ENCODE results near the gene SEC14L5.

SEC14L5 gene

GRCh38 chr16:4917117-4917516 is 41.0 kb upstream of the SEC14L5 start:
- H3K9ac ChIP-seq (ENCODE audit: low read depth in 1 of 2, low read length in 2 of 2) = no peak overlapping the region
- H3K36me3 ChIP-seq (ENCODE audit: control insufficient read depth in 2 of 2, insufficient read depth in 2 of 2, low read length in 2 of 2) = no peaks in the 10 kb centered on the region
- H3K27ac ChIP-seq (ENCODE audit: low read depth in 2 of 2, low read length in 2 of 2) = no peak overlapping the region
- no peak overlapping the region for H3K4me3 ChIP-seq (ENCODE audit: low read length in 2 of 2)
- no peaks in the 10 kb centered on the region for H3K9me3 ChIP-seq (ENCODE audit: control insufficient read depth in 2 of 2, low read length in 2 of 2)
- no peaks in the 10 kb centered on the region for H3K4me1 ChIP-seq (ENCODE audit: control insufficient read depth in 2 of 2, insufficient read depth in 2 of 2, low read length in 2 of 2)
- no peaks in the 10 kb centered on the region for H3K27me3 ChIP-seq (ENCODE audit: control insufficient read depth in 2 of 2, insufficient read depth in 2 of 2, low read length in 2 of 2)

- H3K9me3 ChIP-seq (ENCODE audit: control insufficient read depth in 2 of 2, low read length in 2 of 2) = no peaks in the 10 kb centered on the region
- no peak overlapping the region for H3K27ac ChIP-seq (ENCODE audit: low read depth in 2 of 2, low read length in 2 of 2)
- H3K27me3 ChIP-seq (ENCODE audit: control insufficient read depth in 2 of 2, insufficient read depth in 2 of 2, low read length in 2 of 2) = no peaks in the 10 kb centered on the region
- no peak overlapping the region for H3K4me3 ChIP-seq (ENCODE audit: low read length in 2 of 2)
- H3K4me1 ChIP-seq (ENCODE audit: control insufficient read depth in 2 of 2, insufficient read depth in 2 of 2, low read length in 2 of 2) = no peaks in the 10 kb centered on the region
- no peaks in the 10 kb centered on the region for H3K36me3 ChIP-seq (ENCODE audit: control insufficient read depth in 2 of 2, insufficient read depth in 2 of 2, low read length in 2 of 2)
- H3K9ac ChIP-seq (ENCODE audit: low read depth in 1 of 2, low read length in 2 of 2) = no peak overlapping the region
These were observed 39.3 kb upstream of the SEC14L5 start for GRCh38 chr16:4918781-4919251.

GRCh38 chr16:4920826-4921225 is 37.3 kb upstream of the SEC14L5 start:
- no peaks in the 10 kb centered on the region for H3K9me3 ChIP-seq (ENCODE audit: control insufficient read depth in 2 of 2, low read length in 2 of 2)
- no peaks in the 10 kb centered on the region for H3K4me1 ChIP-seq (ENCODE audit: control insufficient read depth in 2 of 2, insufficient read depth in 2 of 2, low read length in 2 of 2)
- no peaks in the 10 kb centered on the region for H3K27me3 ChIP-seq (ENCODE audit: control insufficient read depth in 2 of 2, insufficient read depth in 2 of 2, low read length in 2 of 2)
- H3K9ac ChIP-seq (ENCODE audit: low read depth in 1 of 2, low read length in 2 of 2) = no peak overlapping the region
- no peaks in the 10 kb centered on the region for H3K36me3 ChIP-seq (ENCODE audit: control insufficient read depth in 2 of 2, insufficient read depth in 2 of 2, low read length in 2 of 2)
- H3K4me3 ChIP-seq (ENCODE audit: low read length in 2 of 2) = no peak overlapping the region
- no peak overlapping the region for H3K27ac ChIP-seq (ENCODE audit: low read depth in 2 of 2, low read length in 2 of 2)

GRCh38 chr16:4922721-4923342 is 35.3 kb upstream of the SEC14L5 start:
- H3K9ac ChIP-seq (ENCODE audit: low read depth in 1 of 2, low read length in 2 of 2) = no peak overlapping the region

GRCh38 chr16:4923853-4924252 is 34.3 kb upstream of the SEC14L5 start:
- H3K4me3 ChIP-seq (ENCODE audit: low read length in 2 of 2) = no peak overlapping the region
- no peaks in the 10 kb centered on the region for H3K36me3 ChIP-seq (ENCODE audit: control insufficient read depth in 2 of 2, insufficient read depth in 2 of 2, low read length in 2 of 2)
- H3K27me3 ChIP-seq (ENCODE audit: control insufficient read depth in 2 of 2, insufficient read depth in 2 of 2, low read length in 2 of 2) = no peaks in the 10 kb centered on the region
- H3K27ac ChIP-seq (ENCODE audit: low read depth in 2 of 2, low read length in 2 of 2) = no peak overlapping the region
- H3K9me3 ChIP-seq (ENCODE audit: control insufficient read depth in 2 of 2, low read length in 2 of 2) = peaks cover 0 to 5% of the 10 kb centered on the region in 2 donors
- no peaks in the 10 kb centered on the region for H3K4me1 ChIP-seq (ENCODE audit: control insufficient read depth in 2 of 2, insufficient read depth in 2 of 2, low read length in 2 of 2)
- no peak overlapping the region for H3K9ac ChIP-seq (ENCODE audit: low read depth in 1 of 2, low read length in 2 of 2)

More at GRCh38 chr16:4922721-4923342, 35.3 kb upstream of the SEC14L5 start:
- H3K4me1 ChIP-seq (ENCODE audit: control insufficient read depth in 2 of 2, insufficient read depth in 2 of 2, low read length in 2 of 2) = no peaks in the 10 kb centered on the region
- H3K4me3 ChIP-seq (ENCODE audit: low read length in 2 of 2) = no peak overlapping the region
- H3K27me3 ChIP-seq (ENCODE audit: control insufficient read depth in 2 of 2, insufficient read depth in 2 of 2, low read length in 2 of 2) = no peaks in the 10 kb centered on the region
- no peak overlapping the region for H3K27ac ChIP-seq (ENCODE audit: low read depth in 2 of 2, low read length in 2 of 2)
- peaks cover 0 to 5% of the 10 kb centered on the region in 2 donors for H3K9me3 ChIP-seq (ENCODE audit: control insufficient read depth in 2 of 2, low read length in 2 of 2)
- no peaks in the 10 kb centered on the region for H3K36me3 ChIP-seq (ENCODE audit: control insufficient read depth in 2 of 2, insufficient read depth in 2 of 2, low read length in 2 of 2)

- Histone ChIP-seq H3K4me1 (ENCODE audit: control insufficient read depth in 2 of 2, insufficient read depth in 2 of 2, low read length in 2 of 2) (no peaks in the 10 kb centered on the region), H3K4me3 (ENCODE audit: low read length in 2 of 2) (no peak overlapping the region), H3K9me3 (ENCODE audit: control insufficient read depth in 2 of 2, low read length in 2 of 2) (peaks cover 0 to 5% of the 10 kb centered on the region in 2 donors), H3K9ac (ENCODE audit: low read depth in 1 of 2, low read length in 2 of 2) (no peak overlapping the region), H3K36me3 (ENCODE audit: control insufficient read depth in 2 of 2, insufficient read depth in 2 of 2, low read length in 2 of 2) (no peaks in the 10 kb centered on the region), H3K27ac (ENCODE audit: low read depth in 2 of 2, low read length in 2 of 2) (no peak overlapping the region), H3K27me3 (ENCODE audit: control insufficient read depth in 2 of 2, insufficient read depth in 2 of 2, low read length in 2 of 2) (no peaks in the 10 kb centered on the region)
These were observed 33.4 kb upstream of the SEC14L5 start for GRCh38 chr16:4924593-4925292.

GRCh38 chr16:4925293-4925607 is 32.9 kb upstream of the SEC14L5 start:
- Histone ChIP-seq H3K27me3 (ENCODE audit: control insufficient read depth in 2 of 2, insufficient read depth in 2 of 2, low read length in 2 of 2) (no peaks in the 10 kb centered on the region), H3K4me3 (ENCODE audit: low read length in 2 of 2) (no peak overlapping the region), H3K27ac (ENCODE audit: low read depth in 2 of 2, low read length in 2 of 2) (no peak overlapping the region), H3K9ac (ENCODE audit: low read depth in 1 of 2, low read length in 2 of 2) (no peak overlapping the region), H3K9me3 (ENCODE audit: control insufficient read depth in 2 of 2, low read length in 2 of 2) (peaks cover 0 to 5% of the 10 kb centered on the region in 2 donors), H3K4me1 (ENCODE audit: control insufficient read depth in 2 of 2, insufficient read depth in 2 of 2, low read length in 2 of 2) (no peaks in the 10 kb centered on the region), H3K36me3 (ENCODE audit: control insufficient read depth in 2 of 2, insufficient read depth in 2 of 2, low read length in 2 of 2) (no peaks in the 10 kb centered on the region)

GRCh38 chr16:4925791-4926190 is 32.3 kb upstream of the SEC14L5 start:
- peaks cover 0 to 5% of the 10 kb centered on the region in 2 donors for H3K9me3 ChIP-seq (ENCODE audit: control insufficient read depth in 2 of 2, low read length in 2 of 2)
- no peaks in the 10 kb centered on the region for H3K27me3 ChIP-seq (ENCODE audit: control insufficient read depth in 2 of 2, insufficient read depth in 2 of 2, low read length in 2 of 2)
- no peaks in the 10 kb centered on the region for H3K4me1 ChIP-seq (ENCODE audit: control insufficient read depth in 2 of 2, insufficient read depth in 2 of 2, low read length in 2 of 2)
- no peak overlapping the region for H3K4me3 ChIP-seq (ENCODE audit: low read length in 2 of 2)
- H3K9ac ChIP-seq (ENCODE audit: low read depth in 1 of 2, low read length in 2 of 2) = no peak overlapping the region
- no peaks in the 10 kb centered on the region for H3K36me3 ChIP-seq (ENCODE audit: control insufficient read depth in 2 of 2, insufficient read depth in 2 of 2, low read length in 2 of 2)
- no peak overlapping the region for H3K27ac ChIP-seq (ENCODE audit: low read depth in 2 of 2, low read length in 2 of 2)

GRCh38 chr16:4926928-4927327 is 31.2 kb upstream of the SEC14L5 start:
- Histone ChIP-seq H3K9ac (ENCODE audit: low read depth in 1 of 2, low read length in 2 of 2) (no peak overlapping the region), H3K9me3 (ENCODE audit: control insufficient read depth in 2 of 2, low read length in 2 of 2) (peaks cover 0 to 5% of the 10 kb centered on the region in 2 donors), H3K27ac (ENCODE audit: low read depth in 2 of 2, low read length in 2 of 2) (no peak overlapping the region), H3K27me3 (ENCODE audit: control insufficient read depth in 2 of 2, insufficient read depth in 2 of 2, low read length in 2 of 2) (no peaks in the 10 kb centered on the region), H3K4me1 (ENCODE audit: control insufficient read depth in 2 of 2, insufficient read depth in 2 of 2, low read length in 2 of 2) (no peaks in the 10 kb centered on the region), H3K4me3 (ENCODE audit: low read length in 2 of 2) (no peak overlapping the region), H3K36me3 (ENCODE audit: control insufficient read depth in 2 of 2, insufficient read depth in 2 of 2, low read length in 2 of 2) (no peaks in the 10 kb centered on the region)

GRCh38 chr16:4927661-4928060 is 30.5 kb upstream of the SEC14L5 start:
- Histone ChIP-seq H3K9ac (ENCODE audit: low read depth in 1 of 2, low read length in 2 of 2) (no peak overlapping the region), H3K9me3 (ENCODE audit: control insufficient read depth in 2 of 2, low read length in 2 of 2) (peaks cover 0 to 5% of the 10 kb centered on the region in 2 donors), H3K36me3 (ENCODE audit: control insufficient read depth in 2 of 2, insufficient read depth in 2 of 2, low read length in 2 of 2) (no peaks in the 10 kb centered on the region), H3K27me3 (ENCODE audit: control insufficient read depth in 2 of 2, insufficient read depth in 2 of 2, low read length in 2 of 2) (no peaks in the 10 kb centered on the region), H3K27ac (ENCODE audit: low read depth in 2 of 2, low read length in 2 of 2) (no peak overlapping the region), H3K4me1 (ENCODE audit: control insufficient read depth in 2 of 2, insufficient read depth in 2 of 2, low read length in 2 of 2) (no peaks in the 10 kb centered on the region), H3K4me3 (ENCODE audit: low read length in 2 of 2) (no peak overlapping the region)

All from mucosa of rectum (tissue), 2 donors.